ENCODE measurements around the gene CPLANE1. TPM values are rescaled to one million over a fixed set of nuclear protein-coding genes. Genes with fewer than 3 reads are reported as not detected.

CPLANE1 gene
- total and polyA plus RNA-seq, 2 of the 4 experiments (the other 2 are of a cell fraction) = 4.4 to 17.9 TPM

GRCh38 chr5:37071487-37071886, 177.7 kb downstream of the CPLANE1 start:
- Histone ChIP-seq H2BK15ac (ENCODE audit: low read depth, low read length) (peak overlapping the region; percentile 26; the same call in 1 of the 3 replicates), H2AK5ac (ENCODE audit: low read depth, low read length) (peak overlapping the region; percentile 7; the same call in 1 of the 2 replicates), H3K23ac (ENCODE audit: low read depth, low read length) (0 out of 2 replicates have a peak overlapping the region, but pooled peaks have one; percentile 48), H3K9me3 (ENCODE audit: control insufficient read depth, insufficient read depth, low read length) (no peaks in the 10 kb centered on the region), H3K4me3 (ENCODE audit: insufficient read depth, low read depth, low read length) (no peak overlapping the region), H3K4me1 (ENCODE audit: control insufficient read depth, insufficient read depth, low read length) (peaks cover 4% of the 10 kb centered on the region), H3K27ac (ENCODE audit: insufficient read depth, low read length) (no peak overlapping the region), H4K20me1 (ENCODE audit: insufficient read depth, low read length) (peaks cover 7% of the 10 kb centered on the region; the same call in 1 of the 2 replicates), H3K79me1 (ENCODE audit: low read depth in 1 of 2, low read length in 2 of 2) (no peaks in the 10 kb centered on the region), H3K56ac (ENCODE audit: extremely low read depth, insufficient read depth, low read length) (no peak overlapping the region), H2BK20ac (ENCODE audit: low read depth, low read length) (peak overlapping the region; percentile 77), H3K36me3 (ENCODE audit: control insufficient read depth, insufficient read depth, low read length) (peaks cover 1% of the 10 kb centered on the region; the same call in 1 of the 2 replicates), H3K14ac (replicated peaks; ENCODE audit: low read depth, low read length) (0 out of 2 replicates have a peak overlapping the region, but pooled peaks have one; percentile 60), H3K9me1 (ENCODE audit: insufficient read depth, low read length) (0 out of 2 replicates have a peak, but pooled peaks cover 5% of the 10 kb centered on the region), H2BK120ac (ENCODE audit: low read depth, low read length) (peak overlapping the region; percentile 34), H2AK9ac (replicated peaks; ENCODE audit: low read depth, low read length, poor library complexity) (no peak overlapping the region), H3K27me3 (ENCODE audit: control insufficient read depth, insufficient read depth, low read length) (no peaks in the 10 kb centered on the region), H3K4me2 (ENCODE audit: low read depth, low read length) (no peak overlapping the region), H3K18ac (ENCODE audit: low read depth, low read length) (peak overlapping the region; percentile 17; the same call in 1 of the 2 replicates), H2BK5ac (ENCODE audit: low read depth, low read length, poor library complexity, severe bottlenecking) (peak overlapping the region; percentile 31), H2AFZ (replicated peaks; ENCODE audit: low read length, poor library complexity) (no peak overlapping the region), H4K91ac (ENCODE audit: insufficient read depth, low read depth, low read length) (peak overlapping the region; percentile 34), H3K9ac (ENCODE audit: low read depth, low read length) (no peak overlapping the region), H4K5ac (ENCODE audit: low read depth, low read length) (peak overlapping the region; percentile 5; the same call in 1 of the 2 replicates), H4K8ac (ENCODE audit: low read depth in 2 of 2, low read length in 2 of 2) (peak overlapping the region in 1 of 2 experiments; percentile 34; a peak in 1 of 4 replicates), H3K4ac (ENCODE audit: low read depth, low read length) (peak overlapping the region; percentile 58)
- in situ Hi-C loops (cut with MboI; ENCODE audit: low sequenced_read_pairs) (no loop called here), dilution Hi-C loops (cut with HindIII; ENCODE audit: low sequenced_read_pairs, unreplicated experiment) (no loop called here), intact Hi-C loops (cut with micrococcal nuclease) (no loop called here)
- POLR2A ChIA-PET (ENCODE audit: unreplicated experiment) = no interaction called here
- DNase-seq = no peak
- BruUV-seq (replicated peaks) = no TSS peak
- ATAC-seq (ENCODE audit: low read depth) = no peak
- CTCF ChIA-PET = interaction anchor here (0.6 kb wide), 1 partner anchor 797 kb away, joined by 3 read pairs; no protein-coding TSS in a partner anchor
- no CpG with 5 or more reads among the region's 1 CpG for WGBS, 2 experiments (ENCODE audit: extremely low coverage in 2 of 2, insufficient read length in 1 of 2)
- no peak for TF ChIP-seq FOS (IDR thresholded peaks at IDR 0.05; ENCODE audit: low read depth, low read length)
- TF ChIP-seq MAZ (IDR thresholded peaks at IDR 0.05; ENCODE audit: borderline replicate concordance, low read depth, low read length) = no peak
- TF ChIP-seq POLR2A (IDR thresholded peaks at IDR 0.05; ENCODE audit: low read depth, low read length) = no peak
- TF ChIP-seq ELK1 (IDR thresholded peaks at IDR 0.05; ENCODE audit: borderline replicate concordance, low read depth, low read length) = no peak
- no peak for TF ChIP-seq USF2 (IDR thresholded peaks at IDR 0.05; ENCODE audit: low read depth, low read length)
- TF ChIP-seq CTCF (conservative IDR thresholded peaks at IDR 0.05; ENCODE audit: low read depth, low read length) = no peak
